Coronary artery (tissue), 2 donors: ENCODE results near the gene SON.

ENCODE experiments used
- DNase-seq: peaks from one replicate; pipeline ENCODE4 v3.0.0-alpha.2; 2017; ENCODE audit warnings: low spot score
- H3K27ac ChIP-seq, 2 donors: fragments of 200-600 bp; sonication (generic); one replicate each; pipeline ENCODE4 v1.5.1; 2016 to 2019
- H3K4me3 ChIP-seq: fragments of 200-600 bp; sonication (generic); 2 replicates; pipeline ENCODE4 v1.5.1; 2016; ENCODE audit warnings: mild to moderate bottlenecking, moderate library complexity
- TF ChIP-seq, protein P1 (sequence below): fragments of 200-600 bp; sonication (generic); IDR thresholded peaks from one replicate; pipeline ENCODE4 v1.5.1; 2019; ENCODE audit warnings: antibody characterized with exemption

SON gene

GRCh38 chr21:33559813-33560212 is 17.0 kb downstream of the SON start:
- TF ChIP-seq, protein P1, sequence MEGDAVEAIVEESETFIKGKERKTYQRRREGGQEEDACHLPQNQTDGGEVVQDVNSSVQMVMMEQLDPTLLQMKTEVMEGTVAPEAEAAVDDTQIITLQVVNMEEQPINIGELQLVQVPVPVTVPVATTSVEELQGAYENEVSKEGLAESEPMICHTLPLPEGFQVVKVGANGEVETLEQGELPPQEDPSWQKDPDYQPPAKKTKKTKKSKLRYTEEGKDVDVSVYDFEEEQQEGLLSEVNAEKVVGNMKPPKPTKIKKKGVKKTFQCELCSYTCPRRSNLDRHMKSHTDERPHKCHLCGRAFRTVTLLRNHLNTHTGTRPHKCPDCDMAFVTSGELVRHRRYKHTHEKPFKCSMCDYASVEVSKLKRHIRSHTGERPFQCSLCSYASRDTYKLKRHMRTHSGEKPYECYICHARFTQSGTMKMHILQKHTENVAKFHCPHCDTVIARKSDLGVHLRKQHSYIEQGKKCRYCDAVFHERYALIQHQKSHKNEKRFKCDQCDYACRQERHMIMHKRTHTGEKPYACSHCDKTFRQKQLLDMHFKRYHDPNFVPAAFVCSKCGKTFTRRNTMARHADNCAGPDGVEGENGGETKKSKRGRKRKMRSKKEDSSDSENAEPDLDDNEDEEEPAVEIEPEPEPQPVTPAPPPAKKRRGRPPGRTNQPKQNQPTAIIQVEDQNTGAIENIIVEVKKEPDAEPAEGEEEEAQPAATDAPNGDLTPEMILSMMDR, result no peak
- no peak overlapping the region for H3K27ac ChIP-seq
- DNase-seq, result no peak

DNA sequence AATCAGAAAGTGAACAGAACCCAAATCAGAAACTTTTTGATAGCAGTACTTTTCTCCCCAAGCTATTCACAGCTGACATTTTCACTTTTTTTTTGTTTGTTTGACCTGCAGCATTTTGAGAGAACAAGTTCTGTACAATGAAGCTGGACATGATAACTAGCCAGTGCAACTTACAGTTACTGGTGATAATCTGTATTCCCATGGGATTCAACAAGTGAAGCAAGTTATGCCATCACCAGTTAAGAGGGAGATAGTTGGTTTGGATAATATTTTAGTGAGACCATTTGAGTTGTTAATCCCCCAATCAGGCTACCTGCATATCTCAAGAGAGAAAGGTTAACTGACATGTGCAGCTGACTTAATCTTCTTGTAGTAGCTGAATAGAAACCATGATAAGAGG is 18.1 kb downstream of the SON start:
- TF ChIP-seq, protein P1, result no peak
- no peak for DNase-seq
- no peak overlapping the region for H3K4me3 ChIP-seq
- H3K27ac ChIP-seq, result no peak overlapping the region

More at GRCh38 chr21:33559813-33560212, 17.0 kb downstream of the SON start:
- no peak overlapping the region for H3K4me3 ChIP-seq

- TF ChIP-seq, protein P1, result no peak
- no peak overlapping the region for H3K4me3 ChIP-seq
Measured at GRCh38 chr21:33561373-33561772, 18.5 kb downstream of the SON start.

DNA sequence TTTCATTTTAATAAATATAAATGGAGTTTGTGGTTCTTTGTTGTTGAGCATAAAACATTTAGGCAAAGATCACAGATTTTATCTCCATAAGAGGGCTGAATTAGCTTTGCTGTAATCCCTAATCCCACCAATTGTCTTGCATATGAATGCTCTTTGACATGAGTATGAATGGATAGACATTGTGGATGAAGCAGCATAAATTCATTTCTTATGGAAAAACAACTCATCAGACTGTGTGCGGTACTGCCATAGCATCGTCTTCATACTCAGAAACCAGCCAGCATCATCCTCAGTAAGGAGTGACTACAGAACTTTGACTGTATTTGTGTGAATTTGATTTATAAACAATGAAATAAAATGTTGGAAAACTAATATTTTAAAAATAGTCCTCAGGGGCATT is 19.6 kb downstream of the SON start:
- DNase-seq, result no peak
- TF ChIP-seq, protein P1, result no peak
- no peak overlapping the region for H3K27ac ChIP-seq
- H3K4me3 ChIP-seq, result no peak overlapping the region

More at GRCh38 chr21:33561373-33561772, 18.5 kb downstream of the SON start:
- DNase-seq, result no peak
- H3K27ac ChIP-seq, result no peak overlapping the region

- H3K4me3 ChIP-seq, result no peak overlapping the region
- no peak for DNase-seq
- TF ChIP-seq, protein P1, result no peak
- no peak overlapping the region for H3K27ac ChIP-seq
Measured at GRCh38 chr21:33566514-33566913, 23.7 kb downstream of the SON start.

GRCh38 chr21:33567914-33568313 is 25.1 kb downstream of the SON start:
- no peak overlapping the region for H3K27ac ChIP-seq
- TF ChIP-seq, protein P1, result no peak

DNA sequence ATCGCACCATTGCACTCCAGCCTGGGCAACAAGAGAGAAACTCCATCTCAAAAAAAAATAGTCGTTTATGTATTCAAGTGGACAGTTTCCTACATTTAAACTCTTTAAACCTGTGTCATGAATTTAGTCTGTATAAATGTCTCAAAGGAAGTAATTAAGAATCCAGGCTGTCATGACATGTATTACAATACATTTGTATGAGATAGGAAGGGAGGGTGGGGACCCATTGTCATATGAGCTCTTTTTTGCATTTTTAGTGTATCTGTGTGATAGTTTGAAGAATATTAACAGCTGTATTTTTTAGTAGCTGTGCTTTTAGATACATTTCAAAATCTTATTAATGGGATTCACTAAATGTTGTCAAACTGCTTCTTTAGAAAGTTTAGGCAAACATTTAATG is 25.6 kb downstream of the SON start:
- Histone ChIP-seq H3K27ac (no peak overlapping the region), H3K4me3 (no peak overlapping the region)
- no peak for DNase-seq
- TF ChIP-seq, protein P1, result no peak

More at GRCh38 chr21:33567914-33568313, 25.1 kb downstream of the SON start:
- DNase-seq, result no peak
- H3K4me3 ChIP-seq, result no peak overlapping the region
